K562 (cell line): ENCODE data around the gene ASCC3.

Source experiments
- CTCF ChIP-seq, 3 experiments: IDR thresholded peaks in 2 of 3; conservative IDR thresholded peaks in 1 of 3; 2 replicates each; pipeline ENCODE4 v1.5.1; 2011 to 2012; ENCODE audit warnings: low read length in 3 of 3, mild to moderate bottlenecking in 3 of 3, control low read depth in 2 of 3, improper control_type of control experiment in 1 of 3, inconsistent platforms in 1 of 3, low read depth in 1 of 3, mixed read lengths in 1 of 3, moderate library complexity in 1 of 3; ENCODE audit not compliant: insufficient read depth in 2 of 3
- ELK1 ChIP-seq: sonication (generic); formaldehyde crosslinking; IDR thresholded peaks from 2 replicates; pipeline ENCODE4 v1.8.1; 2022; ENCODE audit warnings: missing genetic modification reagents
- FOXP1 ChIP-seq: sonication (generic); formaldehyde crosslinking; IDR thresholded peaks from 2 replicates; pipeline ENCODE4 v1.8.0; 2022; ENCODE audit warnings: mild to moderate bottlenecking, missing genetic modification reagents
- ZNF589 ChIP-seq: fragments of 200-800 bp; sonication (Bioruptor generic); IDR thresholded peaks from 2 replicates; pipeline ENCODE4 v1.6.1; 2016; ENCODE audit warnings: low read depth, missing genetic modification characterization, missing compliant biosample characterization
- TF ChIP-seq, protein P1 (sequence below): fragments of 250-450 bp; sonication (Bioruptor Pico); IDR thresholded peaks from 2 replicates; pipeline ENCODE4 v1.5.1; 2021; ENCODE audit warnings: mild to moderate bottlenecking

DNA sequence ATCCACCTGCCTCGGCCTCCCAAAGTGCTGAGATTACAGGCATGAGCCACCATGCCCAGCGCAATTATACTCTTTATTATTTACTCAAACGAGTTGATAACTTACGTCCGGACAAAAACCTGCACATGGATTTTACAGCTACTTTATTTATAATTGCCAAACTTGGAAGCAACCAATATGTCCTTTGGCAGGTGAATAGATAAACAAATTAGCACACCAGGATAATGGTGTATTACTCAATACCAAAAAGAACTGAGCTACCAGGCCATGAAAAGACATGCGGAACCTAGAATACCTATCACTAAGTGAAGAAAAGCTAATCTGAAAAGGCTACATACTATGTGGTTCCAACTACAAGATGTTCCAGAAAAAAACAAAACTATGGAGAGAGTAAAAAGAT is 168.1 kb downstream of the ASCC3 start:
- TF ChIP-seq FOXP1 (no peak), CTCF (IDR thresholded peaks at IDR 0.05 in 2 of 3, conservative IDR thresholded peaks at IDR 0.05 in 1 of 3; ENCODE audit: insufficient read depth in 2 of 3, low read depth in 1 of 3, low read length in 3 of 3) (no peak), ELK1 (CRISPR knock-in tag) (no peak), ZNF589 (CRISPR knock-in tag) (no peak)
- TF ChIP-seq, protein P1, sequence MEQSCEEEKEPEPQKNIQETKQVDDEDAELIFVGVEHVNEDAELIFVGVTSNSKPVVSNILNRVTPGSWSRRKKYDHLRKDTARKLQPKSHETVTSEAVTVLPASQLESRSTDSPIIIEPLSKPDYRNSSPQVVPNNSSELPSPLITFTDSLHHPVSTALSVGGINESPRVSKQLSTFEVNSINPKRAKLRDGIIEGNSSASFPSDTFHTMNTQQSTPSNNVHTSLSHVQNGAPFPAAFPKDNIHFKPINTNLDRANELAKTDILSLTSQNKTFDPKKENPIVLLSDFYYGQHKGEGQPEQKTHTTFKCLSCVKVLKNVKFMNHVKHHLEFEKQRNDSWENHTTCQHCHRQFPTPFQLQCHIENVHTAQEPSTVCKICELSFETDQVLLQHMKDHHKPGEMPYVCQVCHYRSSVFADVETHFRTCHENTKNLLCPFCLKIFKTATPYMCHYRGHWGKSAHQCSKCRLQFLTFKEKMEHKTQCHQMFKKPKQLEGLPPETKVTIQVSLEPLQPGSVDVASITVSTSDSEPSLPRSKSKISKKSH (CRISPR knock-in tag): no peak
